IPS-20b (cell line): Measurements from ENCODE around the gene MTUS2.
"Not testable (repeated sequence)": the region's sequence is repeated elsewhere in the genome, so short reads cannot be mapped to it uniquely, and the experiment has no call there.

ENCODE experiments used
- H3K27ac ChIP-seq: one replicate; pipeline ENCODE4 v1.5.1; 2013; ENCODE audit warnings: low read length
- H3K27me3 ChIP-seq: 2 replicates; pipeline ENCODE4 v1.6.1; 2013; ENCODE audit warnings: mild to moderate bottlenecking, low read length, inconsistent platforms; ENCODE audit not compliant: insufficient read depth
- H3K36me3 ChIP-seq: 2 replicates; pipeline ENCODE4 v1.6.1; 2013; ENCODE audit warnings: low read depth, mild to moderate bottlenecking, inconsistent platforms, low read length, moderate library complexity; ENCODE audit not compliant: insufficient read depth
- H3K4me1 ChIP-seq: 2 replicates; pipeline ENCODE4 v1.6.1; 2013; ENCODE audit warnings: mild to moderate bottlenecking, control low read depth, inconsistent platforms, low read length, moderate library complexity; ENCODE audit not compliant: insufficient read depth
- H3K4me3 ChIP-seq: 2 replicates; pipeline ENCODE4 v1.5.1; 2013; ENCODE audit warnings: mild to moderate bottlenecking, low read length, inconsistent platforms
- H3K9ac ChIP-seq: 2 replicates; pipeline ENCODE4 v1.6.1; 2013; ENCODE audit warnings: low read depth, mild to moderate bottlenecking, inconsistent platforms, low read length, moderate library complexity
- H3K9me3 ChIP-seq: 2 replicates; pipeline ENCODE4 v1.6.1; 2013; ENCODE audit warnings: mild to moderate bottlenecking, low read depth, low read length, inconsistent platforms; ENCODE audit not compliant: insufficient read depth

The MTUS2 gene

DNA sequence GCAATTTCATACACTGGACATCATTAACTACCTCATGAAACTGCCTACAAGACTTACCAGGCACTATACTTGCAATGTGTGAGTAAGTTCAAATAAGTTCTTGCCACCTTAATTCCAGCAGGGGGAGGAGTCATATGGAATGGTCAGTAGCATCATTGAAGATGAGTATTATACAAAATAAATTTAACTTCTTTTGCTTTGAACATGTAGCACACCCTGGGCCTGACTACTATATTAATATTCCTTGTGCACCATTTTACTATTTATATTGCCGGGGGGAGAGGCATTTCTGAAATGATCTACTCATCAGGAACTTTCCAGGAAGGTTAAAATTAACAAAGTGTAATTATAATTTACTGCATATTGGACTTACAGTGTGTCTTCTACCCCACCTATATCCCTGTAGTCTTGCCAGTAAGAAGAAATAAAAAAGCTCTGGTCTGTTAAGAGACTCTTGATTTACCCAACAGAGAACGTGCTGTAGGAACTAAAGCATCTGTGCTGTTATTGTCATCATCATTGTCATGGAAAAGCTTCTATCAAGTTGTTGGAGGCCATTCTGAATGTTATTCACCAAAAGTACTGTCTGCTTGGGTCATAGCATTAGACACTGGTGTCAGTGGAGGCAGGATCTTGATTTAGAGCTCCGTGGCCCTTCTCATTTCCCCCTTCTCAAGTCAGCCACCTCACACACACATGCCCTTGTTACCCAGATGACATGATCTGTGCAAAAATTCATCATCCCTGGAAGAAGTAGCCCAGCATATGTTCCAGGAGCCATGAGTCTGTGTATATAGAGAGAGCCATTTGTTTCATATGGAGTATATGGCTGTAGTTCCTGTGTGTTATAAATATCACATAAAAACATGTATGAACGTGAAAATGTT lies 147.1 kb downstream of the MTUS2 start:
- H3K4me1 ChIP-seq = no peaks in the 10 kb centered on the region
- H3K27ac ChIP-seq = no peak overlapping the region
- no peaks in the 10 kb centered on the region for H3K27me3 ChIP-seq
- H3K9me3 ChIP-seq = no peaks in the 10 kb centered on the region
- no peak overlapping the region for H3K4me3 ChIP-seq
- H3K36me3 ChIP-seq = no peaks in the 10 kb centered on the region
- no peak overlapping the region for H3K9ac ChIP-seq

- Histone ChIP-seq H3K4me3 (no peak overlapping the region), H3K9me3 (no peaks in the 10 kb centered on the region), H3K9ac (no peak overlapping the region), H3K27me3 (no peaks in the 10 kb centered on the region), H3K4me1 (no peaks in the 10 kb centered on the region), H3K27ac (no peak overlapping the region), H3K36me3 (no peaks in the 10 kb centered on the region)
These were observed 156.1 kb downstream of the MTUS2 start for GRCh38 chr13:28976195-28976594.

DNA sequence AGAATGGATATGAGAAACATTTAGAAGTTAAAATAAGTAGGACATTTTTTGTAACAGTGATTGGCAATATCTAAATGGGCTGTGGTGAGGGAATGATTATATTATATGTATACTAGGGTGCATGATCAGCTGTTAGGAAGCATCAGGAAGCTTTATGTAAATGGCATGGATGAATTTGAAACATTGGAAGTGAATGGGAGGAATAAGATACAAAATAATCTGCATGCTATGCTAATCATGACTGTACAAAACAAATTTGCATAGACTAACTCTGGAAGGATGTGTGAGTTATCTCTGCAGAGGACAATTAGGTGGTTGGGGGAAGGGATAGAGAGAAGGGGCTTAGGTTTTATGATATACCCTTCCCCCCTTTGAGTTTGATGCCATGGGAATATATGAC lies 156.5 kb downstream of the MTUS2 start:
- Histone ChIP-seq H3K27ac (no peak overlapping the region), H3K4me1 (no peaks in the 10 kb centered on the region), H3K36me3 (no peaks in the 10 kb centered on the region), H3K4me3 (no peak overlapping the region), H3K9me3 (no peaks in the 10 kb centered on the region), H3K9ac (no peak overlapping the region), H3K27me3 (no peaks in the 10 kb centered on the region)

- H3K4me1 ChIP-seq = no peaks in the 10 kb centered on the region
- H3K36me3 ChIP-seq = no peaks in the 10 kb centered on the region
- H3K9ac ChIP-seq = no peak overlapping the region
- no peak overlapping the region for H3K4me3 ChIP-seq
- H3K27me3 ChIP-seq = no peaks in the 10 kb centered on the region
- H3K9me3 ChIP-seq = no peaks in the 10 kb centered on the region
- H3K27ac ChIP-seq = no peak overlapping the region
These were observed 158.4 kb downstream of the MTUS2 start for GRCh38 chr13:28978574-28978973.

- Histone ChIP-seq H3K4me3 (no peak overlapping the region), H3K4me1 (no peaks in the 10 kb centered on the region), H3K9ac (no peak overlapping the region), H3K27ac (no peak overlapping the region), H3K9me3 (no peaks in the 10 kb centered on the region), H3K27me3 (no peaks in the 10 kb centered on the region), H3K36me3 (no peaks in the 10 kb centered on the region)
These were observed 161.4 kb downstream of the MTUS2 start for GRCh38 chr13:28981530-28981929.

DNA sequence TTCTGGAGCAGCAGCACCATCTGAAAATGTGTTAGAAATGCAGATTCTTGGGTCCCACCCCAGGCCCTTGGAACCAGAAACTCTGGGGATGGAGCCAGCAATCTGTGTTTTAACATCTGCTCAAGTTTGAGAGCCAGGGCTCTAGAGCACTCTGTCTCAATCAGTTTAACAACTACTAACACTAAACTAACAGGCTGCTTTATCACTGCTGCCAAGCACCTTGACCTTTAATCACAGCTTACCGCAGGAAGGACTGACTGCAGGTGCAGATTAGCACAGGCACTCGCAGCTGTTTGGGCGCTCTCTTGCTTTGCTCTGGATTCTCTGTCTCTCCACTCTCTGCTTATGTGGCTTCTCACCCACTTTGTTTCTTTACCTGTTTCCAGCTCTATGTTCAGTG lies 163.5 kb downstream of the MTUS2 start:
- H3K4me1 ChIP-seq = no peaks in the 10 kb centered on the region
- no peak overlapping the region for H3K27ac ChIP-seq
- H3K36me3 ChIP-seq = no peaks in the 10 kb centered on the region
- H3K27me3 ChIP-seq = no peaks in the 10 kb centered on the region
- H3K9ac ChIP-seq = no peak overlapping the region
- H3K4me3 ChIP-seq = no peak overlapping the region
- H3K9me3 ChIP-seq = no peaks in the 10 kb centered on the region

DNA sequence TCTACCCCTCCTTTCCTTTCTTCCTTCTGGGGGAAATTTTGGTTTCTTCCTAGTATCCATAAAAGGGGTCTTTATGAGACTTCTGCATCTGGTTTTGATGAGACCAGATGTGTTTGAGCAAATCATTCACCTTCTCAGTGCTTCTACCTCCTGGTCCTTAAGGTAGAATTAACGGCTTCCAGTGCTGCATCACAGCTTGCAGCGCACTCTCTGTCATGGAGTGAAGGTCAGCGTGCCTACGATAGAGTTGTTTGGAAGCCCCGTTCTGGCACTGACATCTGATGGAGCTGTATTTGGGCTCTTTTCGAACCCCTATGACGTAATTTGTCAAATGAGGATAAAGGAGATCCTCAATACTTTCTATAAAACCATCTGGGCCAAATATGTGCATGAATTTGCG lies 164.2 kb downstream of the MTUS2 start:
- Histone ChIP-seq H3K27ac (no peak overlapping the region), H3K27me3 (no peaks in the 10 kb centered on the region), H3K9ac (no peak overlapping the region), H3K4me1 (no peaks in the 10 kb centered on the region), H3K36me3 (no peaks in the 10 kb centered on the region), H3K9me3 (no peaks in the 10 kb centered on the region), H3K4me3 (no peak overlapping the region)

- no peak overlapping the region for H3K9ac ChIP-seq
- H3K9me3 ChIP-seq = no peaks in the 10 kb centered on the region
- no peak overlapping the region for H3K27ac ChIP-seq
- H3K27me3 ChIP-seq = no peaks in the 10 kb centered on the region
- no peaks in the 10 kb centered on the region for H3K4me1 ChIP-seq
- H3K4me3 ChIP-seq = no peak overlapping the region
- no peaks in the 10 kb centered on the region for H3K36me3 ChIP-seq
These were observed 164.7 kb downstream of the MTUS2 start for GRCh38 chr13:28984825-28985224.

DNA sequence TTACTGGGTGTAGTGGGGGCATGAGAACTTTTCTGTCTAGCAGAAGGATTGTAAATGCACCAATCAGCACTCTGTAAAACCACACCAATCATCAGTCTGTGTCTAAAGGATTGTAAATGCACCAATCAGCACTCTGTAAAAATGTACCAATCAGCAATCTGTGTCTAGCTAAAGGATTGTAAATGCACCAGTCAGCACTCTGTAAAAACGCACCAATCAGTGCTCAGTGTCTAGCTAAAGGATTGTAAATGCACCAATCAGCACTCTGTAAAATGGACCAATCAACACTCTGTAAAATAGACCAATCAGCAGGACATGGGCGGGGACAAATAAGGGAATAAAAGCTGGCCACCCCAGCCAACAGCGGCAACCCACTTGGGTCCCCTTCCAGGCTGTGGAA lies 170.2 kb downstream of the MTUS2 start:
- not testable (repeated sequence) for H3K4me1 ChIP-seq

DNA sequence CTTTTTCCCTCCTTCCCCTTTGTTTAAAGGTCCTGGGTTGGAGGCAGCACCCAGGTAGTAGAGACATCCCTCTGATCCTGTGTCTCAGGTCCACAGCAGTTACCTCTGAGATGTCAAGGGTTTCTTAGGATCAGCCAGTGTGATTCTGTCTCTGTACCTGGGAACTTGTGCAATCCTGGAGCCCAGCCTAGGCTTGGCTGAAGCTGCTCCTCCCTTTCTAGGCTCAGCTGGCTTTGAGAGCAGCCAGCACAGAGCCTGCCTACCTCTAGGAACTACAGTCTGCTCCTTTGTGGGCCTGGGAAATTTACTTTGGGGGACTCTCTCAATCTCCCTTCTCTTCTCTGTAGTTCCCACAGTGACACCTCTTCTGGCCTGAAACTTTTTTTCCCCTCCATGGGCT lies 171.6 kb downstream of the MTUS2 start:
- Histone ChIP-seq H3K36me3 (no peaks in the 10 kb centered on the region), H3K9me3 (no peaks in the 10 kb centered on the region), H3K9ac (no peak overlapping the region), H3K4me1 (no peaks in the 10 kb centered on the region), H3K27ac (no peak overlapping the region), H3K27me3 (no peaks in the 10 kb centered on the region), H3K4me3 (no peak overlapping the region)

More for the DNA sequence above, 170.2 kb downstream of the MTUS2 start:
- not testable (repeated sequence) for H3K27me3 ChIP-seq, H3K4me3 ChIP-seq, H3K36me3 ChIP-seq, H3K9me3 ChIP-seq, H3K27ac ChIP-seq, H3K9ac ChIP-seq

GRCh38 chr13:29000826-29001225 lies 180.7 kb downstream of the MTUS2 start:
- H3K4me1 ChIP-seq = no peaks in the 10 kb centered on the region
- H3K27me3 ChIP-seq = no peaks in the 10 kb centered on the region
- peaks cover 6% of the 10 kb centered on the region for H3K9me3 ChIP-seq
- H3K9ac ChIP-seq = no peak overlapping the region
- no peaks in the 10 kb centered on the region for H3K36me3 ChIP-seq
- no peak overlapping the region for H3K4me3 ChIP-seq
- H3K27ac ChIP-seq = no peak overlapping the region

GRCh38 chr13:29005035-29005762 lies 185.1 kb downstream of the MTUS2 start:
- Histone ChIP-seq H3K36me3 (no peaks in the 10 kb centered on the region), H3K9ac (no peak overlapping the region), H3K27ac (no peak overlapping the region), H3K4me3 (no peak overlapping the region), H3K27me3 (no peaks in the 10 kb centered on the region), H3K9me3 (no peaks in the 10 kb centered on the region), H3K4me1 (peaks cover 9% of the 10 kb centered on the region; the same call in 1 of the 2 replicates)
